CD4-positive, alpha-beta T cell treated with Interleukin-6 for 4 hours (primary cell): ENCODE data around the gene RAB40AL.
"Not testable (repeated sequence)": the region's sequence is repeated elsewhere in the genome, so short reads cannot be mapped to it uniquely, and the experiment has no call there.

Source experiments
- DNase-seq: peaks from one replicate; pipeline ENCODE4 v3.0.0-alpha.2; 2020; ENCODE audit warnings: mixed read lengths

Gene RAB40AL, protein sequence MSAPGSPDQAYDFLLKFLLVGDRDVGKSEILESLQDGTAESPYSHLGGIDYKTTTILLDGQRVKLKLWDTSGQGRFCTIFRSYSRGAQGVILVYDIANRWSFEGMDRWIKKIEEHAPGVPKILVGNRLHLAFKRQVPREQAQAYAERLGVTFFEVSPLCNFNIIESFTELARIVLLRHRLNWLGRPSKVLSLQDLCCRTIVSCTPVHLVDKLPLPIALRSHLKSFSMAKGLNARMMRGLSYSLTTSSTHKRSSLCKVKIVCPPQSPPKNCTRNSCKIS

GRCh38 chrX:102936972-102937371, at the start of gene RAB40AL:
Gene RAB40AL (plus strand): TSS chrX:102937272. CDS start chrX:102937319, 47 bp downstream.
- DNase-seq, result not testable (repeated sequence)

DNA sequence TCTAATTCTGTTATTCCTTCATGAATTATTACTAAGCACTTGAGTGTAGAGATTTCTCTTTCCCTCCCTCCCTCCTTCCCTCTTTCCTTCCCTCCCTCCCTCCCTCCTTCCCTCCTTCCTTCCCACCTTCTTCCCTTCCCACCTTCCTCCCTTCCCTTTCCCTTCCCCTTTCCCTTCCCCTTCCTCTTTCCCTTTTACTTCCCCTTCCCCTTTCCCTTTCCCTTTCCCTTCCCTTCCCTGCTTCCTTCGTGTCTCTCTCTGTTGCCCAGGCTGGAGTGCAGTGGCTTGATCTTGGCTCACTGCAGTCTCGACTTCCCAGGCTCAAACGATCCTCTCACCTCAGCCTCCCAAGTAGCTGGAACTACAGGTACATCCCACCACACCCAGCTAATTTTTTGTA, 49.4 kb upstream of the RAB40AL start:
- DNase-seq, result no peak

GRCh38 chrX:102892103-102892502, 45.0 kb upstream of the RAB40AL start:
- no peak for DNase-seq

GRCh38 chrX:102899940-102900916, 36.8 kb upstream of the RAB40AL start:
- DNase-seq, result peak; percentile 74

DNA sequence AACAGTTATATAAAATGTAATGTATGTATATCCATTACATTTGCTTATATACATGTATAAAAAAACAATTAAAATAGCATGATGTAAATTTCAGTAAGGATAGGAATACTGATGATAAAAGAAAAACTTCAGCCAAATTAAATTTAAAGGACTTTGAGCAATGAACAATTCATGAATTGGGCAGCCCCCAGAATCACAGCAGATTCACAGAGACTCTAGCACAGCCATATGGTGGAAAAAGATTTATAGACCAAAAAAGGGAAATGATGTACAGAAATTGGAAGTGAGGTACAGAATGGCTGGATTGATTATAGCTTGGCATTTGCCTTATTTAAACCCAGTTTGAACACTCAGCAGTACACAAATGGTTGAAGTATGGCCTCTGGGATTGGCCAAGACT, 34.7 kb upstream of the RAB40AL start:
- no peak for DNase-seq

DNA sequence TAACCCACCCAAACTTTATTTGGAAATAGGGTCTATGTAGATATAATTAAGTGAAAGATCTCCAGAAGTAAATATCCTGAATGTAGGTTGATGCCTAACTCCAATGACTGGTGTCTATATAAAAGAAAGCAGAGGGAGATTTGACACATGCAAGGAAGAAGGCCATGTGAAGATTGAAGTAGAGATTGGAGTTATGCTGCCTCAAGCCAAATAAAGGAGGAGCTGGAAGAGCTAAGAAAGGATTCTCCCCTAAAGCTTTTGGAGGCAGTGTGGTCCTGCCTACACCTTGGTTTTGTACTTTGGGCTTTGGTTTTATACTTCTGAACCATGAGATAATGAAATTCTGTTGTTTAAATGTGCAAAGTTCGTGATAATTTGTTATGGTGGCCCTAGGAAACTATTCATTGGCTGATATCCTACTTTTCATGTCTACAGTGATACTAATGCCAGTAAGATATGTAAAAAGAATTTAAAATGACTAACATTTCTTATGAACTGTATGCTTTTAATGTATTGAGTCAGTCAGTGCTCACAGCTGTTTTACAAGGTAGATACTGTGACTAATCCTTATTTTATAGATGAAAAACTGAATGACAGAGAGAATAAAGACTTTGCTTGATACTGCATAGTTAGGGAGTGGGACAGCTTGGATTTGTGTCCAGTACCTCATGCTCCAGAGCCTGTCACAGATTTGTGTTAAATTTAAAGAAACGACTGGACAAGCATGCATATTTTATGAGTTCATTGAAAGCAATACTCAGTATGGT, 5.9 kb upstream of the RAB40AL start:
- DNase-seq, result no peak

DNA sequence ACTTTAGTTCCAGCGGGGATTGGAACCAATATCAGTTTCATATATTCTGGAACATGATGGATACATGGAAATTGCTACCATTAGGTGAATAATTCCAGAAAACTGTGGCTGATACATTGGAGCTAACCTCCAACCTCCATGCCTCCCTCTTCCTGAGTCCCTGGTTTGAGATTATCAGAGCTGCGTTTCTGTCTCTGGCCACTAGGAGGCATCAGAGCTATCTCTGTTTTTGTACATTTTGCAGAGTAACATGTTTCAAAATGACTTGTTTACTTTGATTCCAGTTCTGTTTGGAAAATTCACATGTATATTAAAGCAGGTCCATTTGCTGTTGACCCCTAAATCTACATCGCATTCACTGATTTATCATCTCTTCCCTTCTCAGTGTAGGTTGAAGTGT, 2.4 kb upstream of the RAB40AL start:
- DNase-seq, result peak; percentile 40

GRCh38 chrX:102950908-102951866, 14.1 kb downstream of the RAB40AL start:
- peak; percentile 60 for DNase-seq

DNA sequence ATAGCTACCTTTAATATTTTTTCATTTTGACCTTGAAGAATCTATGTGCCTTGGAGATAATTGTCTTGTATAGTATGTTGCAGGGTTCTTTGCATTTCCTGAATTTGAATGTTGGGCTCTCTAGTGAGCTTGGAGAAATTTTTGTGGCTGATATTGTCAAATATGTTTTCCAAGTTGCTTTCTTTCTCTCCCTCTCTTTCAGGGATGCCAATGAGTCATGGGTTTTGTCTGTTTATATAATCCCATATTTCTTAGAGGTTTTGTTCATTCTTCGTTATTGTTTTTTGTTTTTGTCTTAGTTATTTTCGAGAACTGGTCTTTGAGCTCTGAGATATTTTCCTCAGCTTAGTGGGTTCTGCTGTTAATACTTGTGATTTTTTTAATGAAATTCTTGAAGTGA, 20.7 kb downstream of the RAB40AL start:
- DNase-seq, result no peak

GRCh38 chrX:102958794-102959193, 21.7 kb downstream of the RAB40AL start:
- DNase-seq, result no peak

DNA sequence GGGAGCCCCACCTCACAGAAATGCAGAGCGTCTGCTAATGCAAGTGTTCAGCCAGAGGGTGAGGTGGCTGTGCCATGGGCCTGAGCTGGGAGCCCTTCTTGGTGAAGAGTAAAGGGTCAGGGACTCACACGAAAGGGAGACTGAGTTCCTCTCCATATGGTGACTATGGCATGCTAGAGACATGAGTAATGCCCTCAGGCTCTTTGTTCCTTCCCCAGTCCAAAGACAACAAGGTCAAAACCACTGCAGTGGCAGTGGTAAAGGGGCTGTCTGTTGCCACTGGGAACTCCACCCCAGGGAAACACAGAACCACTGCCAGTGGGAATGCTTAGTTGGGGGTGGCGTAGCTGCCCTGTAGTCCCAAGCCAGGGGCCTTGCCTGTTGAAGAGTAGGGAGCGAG, 22.4 kb downstream of the RAB40AL start:
- no peak for DNase-seq

- DNase-seq, result no peak
Measured at GRCh38 chrX:102963955-102964354, 26.9 kb downstream of the RAB40AL start.

- DNase-seq, result no peak
Measured at GRCh38 chrX:102964940-102965339, 27.9 kb downstream of the RAB40AL start.

- no peak for DNase-seq
Measured at GRCh38 chrX:102966701-102967100, 29.6 kb downstream of the RAB40AL start.

GRCh38 chrX:102968216-102968615, 31.1 kb downstream of the RAB40AL start:
- no peak for DNase-seq

GRCh38 chrX:102971536-102971935, 34.5 kb downstream of the RAB40AL start:
- not testable (repeated sequence) for DNase-seq

- no peak for DNase-seq
Measured at GRCh38 chrX:102975016-102975415, 37.9 kb downstream of the RAB40AL start.

DNA sequence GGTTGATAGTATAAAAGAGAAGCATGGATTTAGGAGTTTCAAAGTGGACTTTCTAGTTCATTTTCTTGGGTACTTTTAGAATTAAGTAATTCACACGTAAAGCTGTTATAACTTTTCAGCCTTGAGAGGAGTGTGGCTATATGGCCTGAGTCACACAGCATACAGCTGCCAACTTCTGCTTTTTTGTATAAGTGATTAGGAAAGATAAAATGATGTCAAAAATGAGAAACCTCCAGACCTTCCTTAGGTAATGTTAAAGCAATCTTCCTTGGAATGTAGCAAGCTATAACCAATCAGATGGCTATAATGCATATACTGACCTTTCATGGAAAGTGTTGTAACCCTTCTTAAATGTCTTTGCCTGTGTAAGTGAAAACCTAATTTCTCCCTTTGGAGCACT, 39.2 kb downstream of the RAB40AL start:
- no peak for DNase-seq

DNA sequence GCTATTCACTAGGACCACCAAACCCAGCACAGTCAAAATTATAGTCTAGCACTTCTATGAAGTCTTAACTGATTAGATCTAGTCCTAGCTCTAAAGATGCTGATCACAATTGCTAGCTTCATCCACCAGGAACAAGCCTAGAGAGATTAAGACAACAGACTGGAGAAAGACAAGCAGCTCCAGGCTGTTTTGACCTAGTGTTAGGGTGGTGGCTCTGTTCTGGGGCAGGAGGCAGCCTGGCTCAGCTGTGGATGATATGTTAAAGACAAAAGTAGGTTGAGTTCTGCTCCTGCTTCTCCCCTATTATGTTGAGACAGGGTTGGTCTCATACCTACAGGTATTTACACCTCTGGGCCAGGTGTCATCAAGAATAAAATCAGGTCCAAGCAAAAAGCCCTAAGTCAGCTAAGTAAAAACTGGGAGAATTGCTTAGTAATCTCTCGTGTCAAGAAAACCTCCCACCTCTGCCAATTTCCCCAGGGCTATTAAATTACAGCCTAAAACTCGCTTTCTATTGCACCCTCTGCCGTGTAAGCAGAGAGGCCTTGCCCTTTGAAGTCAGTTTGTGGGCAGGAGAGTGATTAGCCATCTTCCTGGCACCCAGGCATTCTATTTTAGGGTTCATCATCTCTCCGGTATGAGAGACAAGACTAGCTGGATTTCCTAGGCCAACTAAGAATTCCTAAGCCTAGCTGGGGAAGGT, 39.9 kb downstream of the RAB40AL start:
- no peak for DNase-seq

- no peak for DNase-seq
Measured at GRCh38 chrX:102978594-102978993, 41.5 kb downstream of the RAB40AL start.

- DNase-seq, result no peak
Measured at GRCh38 chrX:102979536-102979935, 42.5 kb downstream of the RAB40AL start.
